ENCODE data around the gene GALNT6. TPM values are rescaled to one million over a fixed set of nuclear protein-coding genes. Genes with fewer than 3 reads are reported as not detected.

Gene GALNT6
- total RNA-seq, 1 experiment from 2014 or later, result 9.8 TPM

GRCh38 chr12:51320311-51320694, 70.9 kb downstream of the GALNT6 start:
- Histone ChIP-seq H3K14ac (ENCODE audit: insufficient read depth, low read length) (no peak overlapping the region), H2AFZ (ENCODE audit: low read length) (no peak overlapping the region), H2BK15ac (ENCODE audit: low read depth, low read length) (no peak overlapping the region), H3K23ac (ENCODE audit: insufficient read length, low read depth, low read length) (no peak overlapping the region), H3T11ph (ENCODE audit: low read length) (no peak overlapping the region), H3K18ac (ENCODE audit: insufficient read length, low read depth, low read length) (peak overlapping the region; percentile 37), H3K56ac (ENCODE audit: insufficient read length, low read depth, low read length) (no peak overlapping the region), H4K20me1 (ENCODE audit: control insufficient read depth, insufficient read depth, insufficient read length) (no peaks in the 10 kb centered on the region), H2BK120ac (ENCODE audit: low read depth, low read length, poor library complexity, severe bottlenecking) (no peak overlapping the region), H4K5ac (ENCODE audit: insufficient read length, low read depth, low read length) (no peak overlapping the region), H2BK12ac (ENCODE audit: insufficient read length, low read depth, low read length) (no peak overlapping the region), H3K9ac (ENCODE audit: extremely low read depth, insufficient read length, low read length) (no peak overlapping the region), H3K4me2 (ENCODE audit: insufficient read depth, insufficient read length, low read length) (no peak overlapping the region), H3K23me2 (ENCODE audit: insufficient read length, low read depth, low read length, poor library complexity, severe bottlenecking) (no peaks in the 10 kb centered on the region), H2BK20ac (ENCODE audit: low read depth, low read length, poor library complexity, severe bottlenecking) (peak overlapping the region; percentile 84), H3K9me3 (ENCODE audit: control insufficient read depth, low read depth, low read length) (no peaks in the 10 kb centered on the region), H3K4ac (ENCODE audit: low read depth, low read length) (no peak overlapping the region), H4K91ac (ENCODE audit: insufficient read length, low read depth, low read length) (no peak overlapping the region), H3K27me3 (ENCODE audit: insufficient read depth, low read length) (no peaks in the 10 kb centered on the region), H2BK5ac (ENCODE audit: insufficient read length, low read length) (no peak overlapping the region), H3K79me1 (ENCODE audit: insufficient read depth, low read depth, low read length, poor library complexity, severe bottlenecking) (no peaks in the 10 kb centered on the region), H3K27ac (ENCODE audit: insufficient read length, low read depth, low read length) (no peak overlapping the region), H2AK5ac (ENCODE audit: insufficient read length, low read length) (no peak overlapping the region), H4K8ac (replicated peaks; ENCODE audit: insufficient read length, low read depth, low read length) (no peak overlapping the region), H3K4me1 (ENCODE audit: insufficient read depth, low read length) (peaks cover 11% of the 10 kb centered on the region; the same call in 1 of the 2 replicates), H3K79me2 (ENCODE audit: insufficient read depth, low read length) (no peaks in the 10 kb centered on the region)
- no peak for DNase-seq
- Mint-ChIP-seq H3K27ac (peak overlapping the region; percentile 71 to 99 (median 73); a peak in 5 of 7 replicates), H3K9me3 (no peaks in the 10 kb centered on the region), H3K4me1 (peaks cover 39 to 53% of the 10 kb centered on the region in 2 experiments), H3K4me3 (no peak overlapping the region), H3K27me3 (ENCODE audit: low read depth) (no peaks in the 10 kb centered on the region), H3K36me3 (ENCODE audit: insufficient read depth in 1 of 3, low read depth in 3 of 3) (peaks cover 0 to 4% (median 0%) of the 10 kb centered on the region in 3 experiments; a peak in 3 of 7 replicates)
- 100% methylated on average over 1 of the region's 4 CpGs for WGBS (ENCODE audit: extremely low coverage, insufficient read length, low lambda C conversion rate)
- no peak for TF ChIP-seq CTCF (conservative IDR thresholded peaks at IDR 0.05)

All from H9 (cell line).